HG03558 (cell line): ENCODE results near the gene PDE8A.
A peak's percentile ranks its signal among the peaks of the same experiment; 100 is the strongest.
"Not testable (repeated sequence)": the region's sequence is repeated elsewhere in the genome, so short reads cannot be mapped to it uniquely, and the experiment has no call there.

Source experiments
- ATAC-seq: cut with Tn5 transposase; IDR thresholded peaks from one replicate; pipeline ENCODE4 v1.9.1; 2021; ENCODE audit warnings: moderate number of reproducible peaks; ENCODE audit not compliant: unreplicated experiment; ENCODE audit errors: extremely low read depth

PDE8A gene

GRCh38 chr15:84960391-84961113 is 21.1 kb upstream of the PDE8A start:
- no peak for ATAC-seq

GRCh38 chr15:84961114-84961452 is 20.6 kb upstream of the PDE8A start:
- no peak for ATAC-seq

- no peak for ATAC-seq
These were observed 19.9 kb upstream of the PDE8A start for GRCh38 chr15:84961707-84962106.

GRCh38 chr15:84962955-84963354 is 18.7 kb upstream of the PDE8A start:
- ATAC-seq = no peak

GRCh38 chr15:84967380-84967779 is 14.3 kb upstream of the PDE8A start:
- ATAC-seq = no peak

GRCh38 chr15:84968301-84968700 is 13.4 kb upstream of the PDE8A start:
- no peak for ATAC-seq

GRCh38 chr15:84969257-84969656 is 12.4 kb upstream of the PDE8A start:
- no peak for ATAC-seq

- no peak for ATAC-seq
These were observed 10.8 kb upstream of the PDE8A start for GRCh38 chr15:84970843-84971242.

GRCh38 chr15:84973492-84974460 is 7.9 kb upstream of the PDE8A start:
- no peak for ATAC-seq

GRCh38 chr15:84975871-84976351 is 5.7 kb upstream of the PDE8A start:
- ATAC-seq = no peak

- no peak for ATAC-seq
These were observed 4.8 kb upstream of the PDE8A start for GRCh38 chr15:84976746-84977345.

GRCh38 chr15:84979651-84980050 is 2.0 kb upstream of the PDE8A start:
- no peak for ATAC-seq

GRCh38 chr15:84980196-84981053 is 1.2 kb upstream of the PDE8A start:
- ATAC-seq = peak; percentile 27

- ATAC-seq = peak; percentile 38
These were observed 474 bp upstream of the PDE8A start for GRCh38 chr15:84981054-84981710.

GRCh38 chr15:84982301-84982920 is 755 bp downstream of the PDE8A start:
- ATAC-seq = no peak

GRCh38 chr15:84983294-84983693 is 1.6 kb downstream of the PDE8A start:
- ATAC-seq = no peak

GRCh38 chr15:84983711-84984110 is 2.1 kb downstream of the PDE8A start:
- ATAC-seq = no peak

GRCh38 chr15:84985158-84985557 is 3.5 kb downstream of the PDE8A start:
- no peak for ATAC-seq

GRCh38 chr15:84987351-84987750 is 5.7 kb downstream of the PDE8A start:
- ATAC-seq = not testable (repeated sequence)
